ENCODE data around the gene POU3F1.

- TF ChIP-seq CTCF (IDR thresholded peaks at IDR 0.05; ENCODE audit: low read depth, low read length, poor library complexity, severe bottlenecking) (no peak), EZH2phosphoT487 (IDR thresholded peaks at IDR 0.05; ENCODE audit: borderline replicate concordance, low read length) (no peak)
These were observed 8.8 kb upstream of the POU3F1 start for GRCh38 chr1:38055398-38055797.
